Stimulated activated CD8-positive, alpha-beta memory T cell treated with anti-CD3 and anti-CD28 coated beads, Interleukin-4, amount 100 ng/mL, for 24 hours (primary cell): Measurements from ENCODE around the gene SLC35D3.
A peak's percentile ranks its signal among the peaks of the same experiment; 100 is the strongest.
"Not testable (repeated sequence)": the region's sequence is repeated elsewhere in the genome, so short reads cannot be mapped to it uniquely, and the experiment has no call there.

ENCODE experiments used
- DNase-seq: peaks from one replicate; pipeline ENCODE4 v3.0.0-alpha.2; 2020; ENCODE audit warnings: low read depth

Gene SLC35D3

GRCh38 chr6:136964398-136964797 is 42.3 kb downstream of the SLC35D3 start:
- DNase-seq, result no peak

GRCh38 chr6:136967876-136968752 is 46.0 kb downstream of the SLC35D3 start:
- DNase-seq, result peak; percentile 43

GRCh38 chr6:136968837-136969236 is 46.7 kb downstream of the SLC35D3 start:
- no peak for DNase-seq

GRCh38 chr6:136969433-136969832 is 47.3 kb downstream of the SLC35D3 start:
- no peak for DNase-seq

- DNase-seq, result no peak
Measured at GRCh38 chr6:136969930-136970329, 47.8 kb downstream of the SLC35D3 start.

- DNase-seq, result no peak
Measured at GRCh38 chr6:136971609-136972008, 49.5 kb downstream of the SLC35D3 start.

- DNase-seq, result not testable (repeated sequence)
Measured at GRCh38 chr6:136973781-136974180, 51.7 kb downstream of the SLC35D3 start.
